Common myeloid progenitor, CD34-positive (primary cell): ENCODE data around the gene AXL.

Experiments used
- CTCF ChIA-PET: fragments of 350-600 bp; sonication (Branson Sonifier 250); formaldehyde crosslinking; loops from one replicate; lab custom pipeline; 2021; ENCODE audit warnings: antibody characterized with exemption; lab: Charles Lee
- POLR2A ChIA-PET: fragments of 350-600 bp; sonication (Branson Sonifier 250); formaldehyde crosslinking; loops from one replicate; lab custom pipeline; 2021; ENCODE audit warnings: antibody characterized with exemption; lab: Charles Lee
- DNase-seq, 3 donors: peaks; one replicate each; pipeline versions ENCODE4 v3.0.0 to v3.0.0-alpha.2; 2013
- H3K27ac ChIP-seq, 2 experiments: 1 replicate in 1 of 2; 2 replicates in 1 of 2; pipeline ENCODE4 v1.7.0; 2013; ENCODE audit warnings: inconsistent platforms in 2 of 2, low read length in 2 of 2, mild to moderate bottlenecking in 2 of 2, low read depth in 1 of 2, moderate library complexity in 1 of 2; ENCODE audit not compliant: severe bottlenecking in 2 of 2, insufficient read depth in 1 of 2, poor library complexity in 1 of 2
- H3K27me3 ChIP-seq, 5 experiments: replicated peaks in 2 of 5; 1 replicate in 3 of 5; 2 replicates in 2 of 5; pipeline versions ENCODE4 v1.6.1 to v1.7.0; 2013; ENCODE audit warnings: low read length in 4 of 5, mild to moderate bottlenecking in 2 of 5, moderate library complexity in 2 of 5, inconsistent platforms in 1 of 5; ENCODE audit not compliant: insufficient read depth in 5 of 5, control insufficient read depth in 4 of 5
- H3K36me3 ChIP-seq, 4 experiments: 1 replicate in 2 of 4; 2 replicates in 2 of 4; pipeline versions ENCODE4 v1.6.1 to v1.7.0; 2013; ENCODE audit warnings: low read length in 3 of 4, control low read depth in 1 of 4, mild to moderate bottlenecking in 1 of 4; ENCODE audit not compliant: control insufficient read depth in 4 of 4, insufficient read depth in 4 of 4
- H3K4me1 ChIP-seq, 4 experiments: 1 replicate in 3 of 4; 2 replicates in 1 of 4; pipeline versions ENCODE4 v1.6.1 to v1.7.1; 2013; ENCODE audit warnings: low read length in 3 of 4, mild to moderate bottlenecking in 3 of 4, control low read depth in 1 of 4, inconsistent platforms in 1 of 4, moderate library complexity in 1 of 4; ENCODE audit not compliant: control insufficient read depth in 4 of 4, insufficient read depth in 4 of 4; ENCODE audit errors: control extremely low read depth in 1 of 4
- H3K4me3 ChIP-seq, 7 experiments: 1 replicate in 4 of 7; 2 replicates in 3 of 7; pipeline versions ENCODE4 v1.5.1 to v1.7.0; 2013; ENCODE audit warnings: mild to moderate bottlenecking in 7 of 7, low read length in 6 of 7, moderate library complexity in 6 of 7, inconsistent platforms in 2 of 7, low read depth in 2 of 7, control low read depth in 1 of 7; ENCODE audit not compliant: insufficient read depth in 4 of 7, control insufficient read depth in 1 of 7; ENCODE audit errors: extremely low read depth in 1 of 7
- H3K9me3 ChIP-seq, 5 experiments: 1 replicate in 4 of 5; 2 replicates in 1 of 5; pipeline versions ENCODE4 v1.6.1 to v1.7.1; 2013; ENCODE audit warnings: low read length in 4 of 5, mild to moderate bottlenecking in 2 of 5, inconsistent platforms in 1 of 5, low read depth in 1 of 5, moderate library complexity in 1 of 5; ENCODE audit not compliant: control insufficient read depth in 4 of 5, insufficient read depth in 2 of 5; ENCODE audit errors: control extremely low read depth in 1 of 5
- WGBS: methylation state at CpG from one replicate; pipeline ENCODE4 v1.1.5; 2013; ENCODE audit not compliant: insufficient coverage; 5-methylcytosine and 5-hydroxymethylcytosine counted together

The AXL gene

DNA sequence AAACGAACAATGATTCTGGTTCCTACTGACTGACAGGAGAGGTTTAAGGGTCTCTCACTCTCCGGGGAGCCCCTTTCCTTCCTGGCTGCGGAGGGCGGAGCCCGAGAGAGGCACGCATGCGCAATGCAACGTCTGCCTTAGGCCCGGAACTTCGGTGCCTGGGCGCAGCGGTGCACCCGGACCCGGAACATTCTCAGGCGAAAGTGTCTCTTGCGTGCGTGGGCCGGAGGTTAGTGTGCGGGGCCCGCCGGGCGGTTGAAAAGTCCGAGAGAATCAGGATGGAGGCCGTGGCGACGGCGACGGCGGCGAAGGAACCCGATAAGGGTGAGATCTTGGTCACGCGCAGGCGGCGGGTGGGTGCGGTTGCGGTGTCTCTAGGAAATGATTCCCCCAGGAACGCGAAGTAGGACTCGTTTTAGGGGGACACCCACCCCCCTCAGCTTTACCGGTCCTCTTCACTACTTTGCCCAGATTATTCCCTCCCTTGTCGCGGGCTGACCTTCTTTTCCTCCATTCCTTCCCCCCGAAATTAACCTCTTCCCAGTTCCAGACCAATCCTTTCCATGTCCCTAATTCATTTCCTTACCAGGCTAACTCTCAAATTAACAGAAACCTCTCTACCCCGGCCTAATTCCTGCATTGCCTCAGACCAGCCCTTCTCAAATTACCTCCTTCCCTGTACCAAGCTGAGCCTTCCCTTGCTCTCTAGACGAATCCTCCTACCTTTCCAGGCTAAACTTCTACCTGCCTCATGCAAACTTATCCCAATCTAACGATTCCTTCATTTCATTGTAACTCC lies 91.2 kb downstream of the AXL start, which contains the start of gene CCDC97:
Gene CCDC97, plus strand, starts transcription at position 140 of the 799 bp plus-strand sequence. Its CDS starts 139 bp downstream, at position 279.
- peaks cover 25 to 59% (median 55%) of the 10 kb centered on the region in 4 experiments for H3K4me1 ChIP-seq
- no peaks in the 10 kb centered on the region for H3K9me3 ChIP-seq
- 0% methylated on average over 28 of the region's 47 CpGs for WGBS
- H3K27me3 ChIP-seq: no peaks in the 10 kb centered on the region
- CTCF ChIA-PET: interaction anchor here (1.0 to 3.3 kb wide), 5 partner anchors 10 to 121 kb away, joined by 3 to 12 read pairs (median 6); no protein-coding TSS in a partner anchor
- H3K4me3 ChIP-seq: peak within 1 kb of the TSS; percentile 72 to 99 (median 94)
- peak within 1 kb of the TSS; percentile 94 to 97 for H3K27ac ChIP-seq
- POLR2A ChIA-PET: interaction anchor here (0.7 to 4.5 kb wide), 6 partner anchors 12 to 46 kb away, joined by 3 to 42 read pairs (median 17); partner anchors contain the start of gene HNRNPUL1
- DNase-seq: peak; percentile 90 to 96 (median 95)
- H3K36me3 ChIP-seq: peaks cover 5 to 50% (median 30%) of the 10 kb centered on the region in 4 experiments

DNA sequence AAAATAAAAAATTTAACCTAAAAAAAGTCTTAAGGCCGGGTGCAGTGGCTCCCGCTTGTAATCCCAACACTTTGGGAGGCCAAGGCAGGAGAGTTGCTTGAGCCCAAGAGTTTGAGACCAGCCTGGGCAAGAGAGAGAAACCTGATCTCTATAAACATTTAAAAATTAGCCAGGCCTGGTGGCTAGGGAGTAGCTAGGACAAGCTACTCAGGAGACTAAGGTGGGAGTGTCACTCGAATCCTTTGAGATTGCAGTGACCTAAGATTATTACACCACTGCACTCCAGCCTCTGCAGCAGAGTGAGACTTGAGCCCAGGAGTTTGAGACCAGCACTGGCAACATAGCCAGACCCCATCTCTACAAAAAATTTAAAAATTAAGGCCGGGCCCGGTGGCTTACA lies 92.0 kb downstream of the AXL start:
- Histone ChIP-seq H3K9me3 (no peaks in the 10 kb centered on the region), H3K4me1 (peaks cover 24 to 51% (median 47%) of the 10 kb centered on the region in 4 experiments), H3K36me3 (peaks cover 5 to 48% (median 30%) of the 10 kb centered on the region in 4 experiments), H3K27me3 (no peaks in the 10 kb centered on the region), H3K4me3 (peak overlapping the region in 6 of 7 experiments; percentile 72 to 99 (median 94)), H3K27ac (peak overlapping the region; percentile 94 to 97)
- 79% methylated on average over 5 of the region's 5 CpGs for whole genome bisulfite sequencing
- CTCF ChIA-PET: interaction anchor here (1.0 to 1.7 kb wide), 5 partner anchors 9 to 253 kb away, joined by 3 to 6 read pairs (median 4); no protein-coding TSS in a partner anchor
- POLR2A ChIA-PET: interaction anchor here (1.0 to 3.9 kb wide), 4 partner anchors 9 to 41 kb away, joined by 3 to 25 read pairs (median 10); no protein-coding TSS in a partner anchor
- no peak for DNase-seq
